ENCODE results near the gene ENG. TPM values are rescaled to one million over a fixed set of nuclear protein-coding genes. Genes with fewer than 3 reads are reported as not detected.

The ENG gene
- polyA plus RNA-seq, 1 experiment, result 17.2 TPM

- Histone ChIP-seq H3K4me3 (ENCODE audit: low read depth, low read length) (no peak overlapping the region), H3K9me3 (ENCODE audit: control insufficient read depth, insufficient read depth, low read length) (no peaks in the 10 kb centered on the region; the same call in 1 of the 2 replicates), H3K27me3 (ENCODE audit: control insufficient read depth, insufficient read depth, low read length) (no peaks in the 10 kb centered on the region), H3K27ac (ENCODE audit: low read depth, low read length) (peak overlapping the region; percentile 11)
- DNase-seq (ENCODE audit: low read depth, low spot score), result no peak
- ChIA-PET POLR2A (no interaction called here), CTCF (no interaction called here)
- TF ChIP-seq CTCF (IDR thresholded peaks at IDR 0.05; ENCODE audit: low read depth, low read length), result no peak
These were observed 40.7 kb downstream of the ENG start for GRCh38 chr9:127813686-127814226.

GRCh38 chr9:127812936-127813675, 41.4 kb downstream of the ENG start:
- no peaks in the 10 kb centered on the region; the same call in 1 of the 2 replicates for H3K9me3 ChIP-seq (ENCODE audit: control insufficient read depth, insufficient read depth, low read length)
- H3K4me3 ChIP-seq (ENCODE audit: low read depth, low read length), result no peak overlapping the region
- no peaks in the 10 kb centered on the region for H3K27me3 ChIP-seq (ENCODE audit: control insufficient read depth, insufficient read depth, low read length)
- TF ChIP-seq CTCF (IDR thresholded peaks at IDR 0.05; ENCODE audit: low read depth, low read length), result no peak
- POLR2A ChIA-PET, result no interaction called here
- CTCF ChIA-PET, result no interaction called here
- H3K27ac ChIP-seq (ENCODE audit: low read depth, low read length), result peak overlapping the region; percentile 11
- no peak for DNase-seq (ENCODE audit: low read depth, low spot score)

GRCh38 chr9:127812011-127812410, 42.4 kb downstream of the ENG start:
- Histone ChIP-seq H3K27ac (ENCODE audit: low read depth, low read length) (no peak overlapping the region), H3K27me3 (ENCODE audit: control insufficient read depth, insufficient read depth, low read length) (no peaks in the 10 kb centered on the region), H3K4me3 (ENCODE audit: low read depth, low read length) (no peak overlapping the region), H3K9me3 (ENCODE audit: control insufficient read depth, insufficient read depth, low read length) (no peaks in the 10 kb centered on the region; the same call in 1 of the 2 replicates)
- no peak for DNase-seq (ENCODE audit: low read depth, low spot score)
- no peak for TF ChIP-seq CTCF (IDR thresholded peaks at IDR 0.05; ENCODE audit: low read depth, low read length)
- ChIA-PET POLR2A (interaction anchor here (0.5 to 1.2 kb wide), 3 partner anchors 9 to 58 kb away, joined by 4 to 5 read pairs (median 4); partner anchors contain the start of gene FPGS), CTCF (no interaction called here)

- Histone ChIP-seq H3K27ac (ENCODE audit: low read depth, low read length) (no peak overlapping the region), H3K9me3 (ENCODE audit: control insufficient read depth, insufficient read depth, low read length) (no peaks in the 10 kb centered on the region; the same call in 1 of the 2 replicates), H3K27me3 (ENCODE audit: control insufficient read depth, insufficient read depth, low read length) (no peaks in the 10 kb centered on the region), H3K4me3 (ENCODE audit: low read depth, low read length) (no peak overlapping the region)
- no peak for DNase-seq (ENCODE audit: low read depth, low spot score)
- CTCF ChIA-PET, result no interaction called here
- POLR2A ChIA-PET, result no interaction called here
- TF ChIP-seq CTCF (IDR thresholded peaks at IDR 0.05; ENCODE audit: low read depth, low read length), result no peak
These were observed 43.9 kb downstream of the ENG start for GRCh38 chr9:127810378-127811187.
